ENCODE results near the gene ME3. TPM values are rescaled to one million over a fixed set of nuclear protein-coding genes. Genes with fewer than 3 reads are reported as not detected.

ME3 gene
- polyA plus RNA-seq, 12 donors = 5.7 to 15.6 (median 8.1) TPM; not detected in 1

- no peak for DNase-seq
These were observed 177.1 kb downstream of the ME3 start for GRCh38 chr11:86495351-86495750.

GRCh38 chr11:86492370-86493010 is 179.9 kb downstream of the ME3 start:
- no peak for DNase-seq

- DNase-seq = no peak
These were observed 181.4 kb downstream of the ME3 start for GRCh38 chr11:86491027-86491426.

DNA sequence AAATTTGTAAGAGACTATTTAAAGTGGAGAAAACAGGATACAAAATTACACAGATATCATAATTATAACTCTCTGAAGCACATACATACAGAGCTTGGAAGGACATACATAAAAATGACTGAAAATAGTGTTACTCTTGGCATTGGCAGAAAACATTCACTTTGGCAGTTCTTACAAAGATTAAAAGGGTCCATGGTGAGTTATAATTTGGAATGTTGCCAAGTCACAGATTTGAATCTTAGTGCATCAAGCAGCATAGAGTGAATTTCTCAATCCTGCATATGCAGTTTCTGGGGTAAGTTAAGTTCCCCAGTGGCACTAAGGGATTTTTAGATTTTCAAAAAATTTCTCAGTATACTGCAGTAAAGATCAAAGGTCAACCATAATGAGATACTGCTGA is 181.8 kb downstream of the ME3 start:
- no peak for DNase-seq

DNA sequence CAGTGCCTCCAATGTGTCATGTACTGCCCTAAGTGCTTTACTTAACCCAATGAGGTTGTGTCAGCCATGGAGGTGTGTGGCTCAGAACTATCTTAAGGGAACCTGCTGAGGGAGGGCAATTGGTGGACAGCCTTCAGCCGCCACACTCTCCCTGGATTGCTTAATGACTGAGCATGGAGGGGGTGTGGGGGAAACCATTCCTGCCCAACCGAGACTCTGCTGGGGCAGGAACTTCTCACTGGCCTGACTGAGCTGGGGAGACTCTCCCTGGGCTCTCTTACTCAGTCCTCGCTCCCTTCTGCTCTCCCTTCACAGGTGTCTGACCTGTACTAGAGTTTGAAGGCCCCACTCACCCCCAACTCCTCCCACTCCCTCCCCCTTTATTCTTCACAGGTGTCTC is 183.0 kb downstream of the ME3 start:
- DNase-seq = no peak

GRCh38 chr11:86488553-86488952 is 183.9 kb downstream of the ME3 start:
- DNase-seq = no peak

DNA sequence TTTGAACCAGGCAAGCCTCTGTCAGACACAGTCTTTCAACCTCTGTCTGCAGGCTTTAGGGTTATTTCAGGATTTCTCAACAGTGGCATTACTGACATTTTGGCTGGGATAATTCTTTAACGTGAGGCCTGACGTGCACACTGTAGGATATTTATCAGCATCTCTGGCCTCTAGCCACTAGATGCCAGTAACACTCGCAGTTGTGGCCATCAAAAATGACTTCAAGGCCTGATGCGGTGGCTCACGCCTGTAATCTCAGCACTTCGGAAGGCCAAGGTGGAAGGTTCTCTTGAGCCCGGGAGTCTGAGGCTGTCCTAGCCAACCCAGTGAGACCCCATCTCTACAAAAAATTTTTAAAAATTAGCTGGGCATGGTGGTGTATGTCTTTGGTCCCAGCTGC is 184.7 kb downstream of the ME3 start:
- no peak for DNase-seq

DNA sequence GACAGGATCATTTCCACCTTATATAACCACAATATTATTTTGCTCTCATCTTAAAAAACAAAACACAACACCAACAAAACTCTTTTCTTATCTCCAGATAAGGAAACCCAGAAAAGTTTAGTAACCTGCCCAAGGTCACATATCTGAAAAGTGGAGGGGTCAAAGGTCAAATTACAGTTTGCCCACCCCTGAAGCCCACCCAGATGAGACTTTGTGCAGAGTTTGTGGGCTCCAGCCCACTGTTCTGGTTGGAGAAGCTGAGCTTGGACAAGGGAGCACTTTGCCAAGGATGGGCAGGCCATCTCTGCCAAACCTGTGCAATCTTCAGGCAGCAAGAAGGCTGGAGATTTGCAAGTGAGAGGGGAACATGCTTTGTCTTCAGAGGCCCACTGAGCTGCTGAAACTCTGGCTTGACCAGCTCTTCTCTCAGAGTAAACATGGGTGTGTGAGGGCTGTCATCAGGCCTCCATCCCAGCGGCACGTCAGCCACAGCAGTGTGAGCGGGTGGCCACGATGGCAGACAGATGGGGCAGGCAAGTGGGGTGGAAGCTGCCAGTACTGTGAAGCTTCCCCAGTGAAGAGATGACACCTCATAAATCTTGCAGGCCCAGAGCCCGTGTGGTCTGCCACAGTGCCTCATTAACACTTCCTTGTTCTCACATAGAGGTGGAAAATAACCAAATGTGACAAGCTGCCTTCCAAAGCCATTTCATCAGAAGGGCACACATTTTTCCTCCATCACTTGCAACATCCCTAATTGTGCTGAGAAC is 186.0 kb downstream of the ME3 start:
- no peak for DNase-seq

DNA sequence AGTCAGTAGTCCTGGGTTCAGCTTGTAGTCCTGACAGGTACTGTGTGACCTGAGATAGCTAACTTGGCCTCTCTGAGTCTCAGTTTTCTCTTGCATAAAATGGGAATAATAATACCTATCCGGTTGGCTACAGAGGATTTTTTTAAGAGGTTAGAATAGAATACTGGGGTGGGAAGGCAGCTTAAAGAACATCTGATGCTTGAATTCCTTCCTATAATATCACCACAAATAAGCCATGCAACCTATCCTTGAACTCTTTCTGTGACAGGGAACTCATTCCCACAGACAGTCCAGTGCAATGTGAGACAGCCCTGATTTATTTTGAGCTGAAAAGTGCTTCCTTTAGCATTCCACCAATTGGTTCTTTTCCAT is 187.6 kb downstream of the ME3 start:
- no peak for DNase-seq

- peak; percentile 62 for DNase-seq
These were observed 188.2 kb downstream of the ME3 start for GRCh38 chr11:86483940-86484794.

GRCh38 chr11:86483610-86483939 is 188.8 kb downstream of the ME3 start:
- DNase-seq = no peak

- peak; percentile 56 for DNase-seq
These were observed 189.7 kb downstream of the ME3 start for GRCh38 chr11:86482692-86483091.

DNA sequence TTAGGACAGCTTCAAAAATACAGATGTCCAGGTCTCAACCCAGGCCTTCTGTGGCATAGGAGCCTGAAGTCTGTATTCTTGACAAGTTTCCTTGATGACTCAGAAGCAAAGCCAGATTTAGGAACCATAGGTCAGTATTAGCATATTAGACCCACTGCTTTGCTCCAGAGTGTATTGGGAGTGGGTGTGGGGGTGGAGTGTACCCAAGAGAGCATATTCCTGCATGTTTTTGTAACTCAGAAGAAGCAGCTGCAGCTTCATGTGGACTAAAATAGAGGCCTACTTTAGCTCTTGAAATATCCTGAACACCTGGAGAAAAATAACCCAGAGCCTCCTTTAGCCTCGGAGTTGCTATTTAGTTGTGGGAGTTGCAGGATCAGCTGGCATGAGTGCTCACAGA is 191.0 kb downstream of the ME3 start:
- DNase-seq = no peak

DNA sequence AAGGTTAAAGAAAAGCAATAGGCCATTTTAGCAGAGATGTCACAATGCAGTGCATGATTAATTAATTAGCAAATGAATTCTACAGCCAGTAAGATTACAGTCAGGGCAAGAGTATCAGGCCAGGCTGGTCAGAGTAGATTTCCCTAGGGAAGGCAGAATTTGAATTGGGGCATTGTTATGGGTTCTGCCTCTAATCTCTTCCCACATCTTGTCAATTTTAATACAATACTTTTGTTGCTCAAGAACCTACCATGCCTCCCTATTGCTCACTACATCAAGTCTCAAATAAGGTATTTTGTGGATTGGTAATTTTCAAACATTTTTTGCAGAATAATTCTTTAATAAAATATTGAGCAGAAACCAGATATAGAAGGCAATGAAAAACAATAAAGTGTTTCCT is 194.1 kb downstream of the ME3 start:
- DNase-seq = no peak

- DNase-seq = no peak
These were observed 194.8 kb downstream of the ME3 start for GRCh38 chr11:86477495-86478155.

GRCh38 chr11:86476109-86476861 is 196.1 kb downstream of the ME3 start:
- DNase-seq = no peak

GRCh38 chr11:86475027-86475426 is 197.4 kb downstream of the ME3 start:
- no peak for DNase-seq

DNA sequence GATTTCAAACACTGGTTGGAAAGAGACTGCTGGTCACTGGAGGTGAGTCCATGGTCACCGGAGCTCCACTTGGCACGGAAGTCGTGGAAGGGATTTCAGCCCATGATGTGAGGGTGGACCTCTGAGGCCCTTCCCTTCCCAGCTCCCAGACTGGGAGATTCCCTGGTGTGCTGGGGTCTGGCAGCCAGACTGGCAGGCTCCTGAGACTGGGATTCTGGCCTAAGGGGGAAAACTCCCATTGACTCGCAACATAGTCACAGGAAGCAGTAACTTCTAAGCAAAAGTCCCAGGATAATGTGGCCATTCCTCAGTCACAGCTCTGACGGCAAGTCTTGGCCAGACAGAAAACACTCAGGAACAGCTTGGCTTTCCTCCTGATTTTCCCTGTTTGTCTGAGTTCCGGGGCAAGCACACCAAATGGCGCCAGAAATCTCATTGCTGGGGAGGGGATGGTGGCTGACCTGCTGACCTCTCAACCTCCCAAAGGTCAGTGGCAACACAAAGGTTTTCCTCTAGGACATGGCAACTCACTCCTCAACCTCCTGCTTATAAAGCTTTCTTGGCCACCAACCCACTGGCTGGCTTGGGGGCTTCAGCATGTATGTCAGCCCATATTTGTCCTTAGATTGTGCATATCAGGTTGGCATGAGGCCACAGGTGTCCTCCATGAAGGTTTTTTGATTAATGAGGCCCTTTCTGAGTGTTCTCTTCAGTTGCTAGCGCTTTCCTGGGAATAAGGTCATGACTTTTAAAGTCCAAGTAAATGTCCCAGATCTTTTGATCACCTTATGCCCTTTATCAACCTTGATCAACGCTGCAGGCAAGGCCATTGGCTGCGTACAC is 198.2 kb downstream of the ME3 start:
- no peak for DNase-seq

GRCh38 chr11:86469491-86470388 is 202.7 kb downstream of the ME3 start:
- DNase-seq = no peak

DNA sequence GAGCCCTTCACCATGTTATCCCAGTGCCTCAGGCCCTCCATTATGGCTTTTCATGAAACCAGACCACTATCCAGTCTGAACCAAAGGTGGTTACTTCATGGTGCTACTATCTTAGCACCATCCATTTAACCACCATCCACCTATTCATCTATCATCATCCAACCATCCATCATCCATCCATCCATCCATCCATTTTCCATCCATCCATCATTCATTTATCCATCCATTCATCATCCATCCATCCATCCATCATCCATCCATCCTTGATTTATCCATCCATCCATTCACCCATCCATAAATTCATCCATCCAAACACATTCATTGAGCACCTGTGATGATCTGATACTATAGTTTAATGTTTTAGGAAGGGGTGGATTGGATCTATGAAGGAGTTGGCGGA is 204.2 kb downstream of the ME3 start:
- DNase-seq = no peak

Measured in muscle of arm (tissue), 12 donors.